Measurements from ENCODE around the gene USP31.

- no peak for TF ChIP-seq CTCF (IDR thresholded peaks at IDR 0.05)
- peak in 1 of 3 donors; percentile 7 for TF ChIP-seq POLR2AphosphoS5 (IDR thresholded peaks at IDR 0.05)
- TF ChIP-seq POLR2A (IDR thresholded peaks at IDR 0.05) = no peak
Measured at GRCh38 chr16:23182679-23183542, 33.7 kb upstream of the USP31 start, which contains the start of gene SCNN1G.
